ENCODE measurements around the gene OR2F2. TPM values are rescaled to one million over a fixed set of nuclear protein-coding genes. Genes with fewer than 3 reads are reported as not detected.

OR2F2 gene
- total and polyA plus RNA-seq, 12 donors: not detected

GRCh38 chr7:143889068-143889467, 46.0 kb upstream of the OR2F2 start:
- intact Hi-C loops (cut with DNase I): no loop called here
- WGBS, 4 donors: 95 to 97% (median 96%) methylated on average over 2 of the region's 2 CpGs
- Histone ChIP-seq H3K36me3 (replicated peaks in 1 of 2) (no peaks in the 10 kb centered on the region), H3K27me3 (no peaks in the 10 kb centered on the region), H3K4me1 (replicated peaks in 1 of 2) (peaks cover 0 to 13% of the 10 kb centered on the region in 2 donors), H3K4me3 (no peak overlapping the region), H3K9me3 (replicated peaks in 1 of 3) (peaks cover 0 to 7% (median 0%) of the 10 kb centered on the region in 3 donors), H3K27ac (no peak overlapping the region)
- DNase-seq: no peak
- TF ChIP-seq CTCF (IDR thresholded peaks at IDR 0.05) (no peak), POLR2A (IDR thresholded peaks at IDR 0.05) (no peak)

DNA sequence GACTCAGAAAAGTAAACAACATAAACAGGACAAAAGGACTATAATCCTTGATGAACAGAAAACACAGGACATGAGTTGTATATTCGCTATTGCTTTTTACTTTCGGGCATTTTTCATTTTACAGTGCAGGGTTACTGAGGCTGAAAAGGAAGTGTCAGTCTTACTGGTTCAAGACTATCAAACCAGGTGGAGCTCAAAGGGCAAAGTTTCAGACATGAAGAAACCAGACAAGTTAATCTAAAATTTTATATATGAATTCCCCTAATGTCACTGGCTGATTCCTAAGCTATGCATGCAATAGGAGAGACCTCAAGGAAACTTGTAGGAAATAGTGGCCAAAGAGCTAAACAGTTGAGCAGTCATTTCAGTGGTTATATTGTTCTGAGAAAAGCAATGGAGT, 44.5 kb upstream of the OR2F2 start:
- no peak for DNase-seq
- peaks cover 0 to 4% of the 10 kb centered on the region in 2 donors for H3K4me1 ChIP-seq (replicated peaks in 1 of 2)
- no peak overlapping the region for H3K27ac ChIP-seq
- H3K36me3 ChIP-seq (replicated peaks in 1 of 2): no peaks in the 10 kb centered on the region
- H3K27me3 ChIP-seq: no peaks in the 10 kb centered on the region
- no peak for TF ChIP-seq POLR2A (IDR thresholded peaks at IDR 0.05)
- TF ChIP-seq CTCF (IDR thresholded peaks at IDR 0.05): no peak
- no peak overlapping the region for H3K4me3 ChIP-seq
- peaks cover 0 to 7% (median 0%) of the 10 kb centered on the region in 3 donors for H3K9me3 ChIP-seq (replicated peaks in 1 of 3)
- intact Hi-C loops (cut with DNase I): no loop called here
- WGBS, 4 donors: 94 to 100% (median 98%) methylated on average over 2 of the region's 2 CpGs

DNA sequence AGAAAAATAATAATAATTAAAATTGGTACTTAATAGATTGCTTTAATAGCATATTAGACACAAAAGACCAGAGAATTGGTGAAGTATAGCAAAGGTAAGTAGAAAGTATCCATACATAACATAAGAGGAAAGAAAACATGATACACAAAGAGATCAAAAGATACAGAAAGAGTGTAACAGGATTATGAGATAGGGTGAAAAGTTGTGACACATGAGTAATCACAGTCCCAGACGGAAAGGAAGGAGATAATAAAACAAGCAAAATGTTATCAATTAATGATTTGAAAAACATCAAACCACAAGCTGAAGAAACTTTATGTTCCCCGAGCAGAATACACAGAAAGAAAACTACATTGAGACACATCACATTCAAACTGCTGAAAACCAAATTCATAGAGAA, 43.6 kb upstream of the OR2F2 start:
- Histone ChIP-seq H3K27ac (no peak overlapping the region), H3K4me3 (no peak overlapping the region), H3K4me1 (replicated peaks in 1 of 2) (no peaks in the 10 kb centered on the region), H3K27me3 (no peaks in the 10 kb centered on the region), H3K36me3 (replicated peaks in 1 of 2) (no peaks in the 10 kb centered on the region), H3K9me3 (replicated peaks in 1 of 3) (peaks cover 0 to 7% (median 5%) of the 10 kb centered on the region in 3 donors)
- TF ChIP-seq POLR2A (IDR thresholded peaks at IDR 0.05): no peak
- no peak for TF ChIP-seq CTCF (IDR thresholded peaks at IDR 0.05)
- WGBS, 4 donors: 68 to 75% (median 72%) methylated on average over 2 of the region's 2 CpGs
- DNase-seq: no peak
- intact Hi-C loops (cut with DNase I): no loop called here

DNA sequence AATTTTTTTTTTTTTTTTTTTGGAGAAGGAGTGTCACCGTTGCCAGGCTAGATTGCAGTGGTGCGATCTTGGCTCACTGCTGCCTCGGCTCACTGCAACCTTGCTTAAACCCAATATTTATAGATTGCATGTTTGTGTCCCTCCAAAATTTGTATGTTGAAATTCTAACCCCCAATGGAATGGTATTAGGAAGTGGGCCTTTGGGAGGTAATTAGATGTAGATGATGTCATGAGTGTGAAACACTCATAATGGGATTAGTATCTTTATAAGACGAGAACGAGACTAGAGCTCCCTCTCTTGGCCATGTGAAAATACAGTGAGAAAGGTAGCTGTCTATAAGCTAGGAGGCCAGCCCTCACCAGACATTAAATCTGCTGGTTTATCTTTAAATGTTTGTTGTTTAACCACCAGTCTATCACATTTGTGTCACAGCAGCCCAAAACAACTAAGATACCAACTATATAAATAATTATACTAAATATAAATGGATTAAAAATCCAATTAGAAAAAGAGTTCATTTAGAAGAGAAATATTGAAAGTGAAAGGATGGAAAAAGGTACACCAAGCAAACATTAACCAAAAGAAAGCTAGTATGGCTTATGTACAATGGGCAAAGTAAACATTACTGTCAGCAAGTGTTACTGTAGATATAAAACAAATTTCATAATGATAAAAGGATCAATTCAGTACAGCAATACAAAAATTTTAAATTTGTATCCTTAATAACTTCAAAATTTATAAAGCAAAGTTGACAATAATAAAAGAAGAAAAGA, 42.3 kb upstream of the OR2F2 start:
- H3K36me3 ChIP-seq (replicated peaks in 1 of 2): no peaks in the 10 kb centered on the region
- no peak overlapping the region for H3K4me3 ChIP-seq
- no peak for TF ChIP-seq POLR2A (IDR thresholded peaks at IDR 0.05)
- no peak for TF ChIP-seq CTCF (IDR thresholded peaks at IDR 0.05)
- intact Hi-C loops (cut with DNase I): no loop called here
- no peak overlapping the region for H3K27ac ChIP-seq
- H3K27me3 ChIP-seq: no peaks in the 10 kb centered on the region
- DNase-seq: no peak
- WGBS, 4 donors: 88 to 98% (median 95%) methylated on average over 5 of the region's 5 CpGs
- no peaks in the 10 kb centered on the region for H3K4me1 ChIP-seq (replicated peaks in 1 of 2)
- H3K9me3 ChIP-seq (replicated peaks in 1 of 3): peaks cover 0 to 7% (median 5%) of the 10 kb centered on the region in 3 donors
